GM12878 (cell line): Measurements from ENCODE around the gene CD300LG. TPM values are rescaled to one million over a fixed set of nuclear protein-coding genes. Genes with fewer than 3 reads are reported as not detected.

Experiments used
- CTCF ChIP-seq, 3 experiments: IDR thresholded peaks in 2 of 3; conservative IDR thresholded peaks in 1 of 3; 2 replicates each; pipeline ENCODE4 v1.5.1; 2011; ENCODE audit warnings: low read depth in 3 of 3, low read length in 3 of 3, mild to moderate bottlenecking in 3 of 3, control low read depth in 2 of 3, moderate library complexity in 2 of 3, inconsistent platforms in 1 of 3, mixed read lengths in 1 of 3; ENCODE audit not compliant: control insufficient read depth in 2 of 3, insufficient read depth in 1 of 3; ENCODE audit errors: extremely low read depth in 1 of 3
- CUX1 ChIP-seq: IDR thresholded peaks from 2 replicates; pipeline ENCODE4 v1.6.1; 2012; ENCODE audit warnings: improper control_type of control experiment, low read depth, low read length; ENCODE audit not compliant: insufficient replicate concordance
- ELK1 ChIP-seq: IDR thresholded peaks from 2 replicates; pipeline ENCODE4 v1.6.1; 2012; ENCODE audit warnings: low read depth, low read length, improper control_type of control experiment
- ETV6 ChIP-seq, 2 experiments: fragments of 450-650 bp in 1 of 2; IDR thresholded peaks in 1 of 2; conservative IDR thresholded peaks in 1 of 2; 2 replicates each; pipeline ENCODE4 v1.6.1; 2014; ENCODE audit warnings: antibody characterized with exemption in 1 of 2, borderline replicate concordance in 1 of 2, low read depth in 1 of 2, mild to moderate bottlenecking in 1 of 2, moderate library complexity in 1 of 2
- IRF4 ChIP-seq: IDR thresholded peaks from 2 replicates; pipeline ENCODE4 v1.6.1; 2011; ENCODE audit warnings: low read depth, low read length
- MXI1 ChIP-seq: fragments of 150-350 bp; IDR thresholded peaks from 2 replicates; pipeline ENCODE4 v1.6.1; 2011; ENCODE audit warnings: low read depth, mild to moderate bottlenecking, inconsistent platforms, low read length, improper control_type of control experiment
- NRF1 ChIP-seq: conservative IDR thresholded peaks from 2 replicates; pipeline ENCODE4 v1.6.1; 2011; ENCODE audit warnings: mild to moderate bottlenecking, low read depth, low read length, improper control_type of control experiment
- RCOR1 ChIP-seq: conservative IDR thresholded peaks from 2 replicates; pipeline ENCODE4 v1.6.1; 2012; ENCODE audit warnings: low read depth, low read length, improper control_type of control experiment
- SREBF1 ChIP-seq: IDR thresholded peaks from 2 replicates; pipeline ENCODE4 v1.6.1; 2012; ENCODE audit warnings: mild to moderate bottlenecking, low read length
- ZNF207 ChIP-seq: fragments of 450-650 bp; IDR thresholded peaks from 2 replicates; pipeline ENCODE4 v1.6.1; 2014; ENCODE audit warnings: antibody characterized with exemption, mild to moderate bottlenecking, borderline replicate concordance
- polyA plus RNA-seq, 11 experiments: library from polyadenylated mRNA; depleted of rRNA in 4 of 11; unstranded in 6 of 11; stranded (reverse) in 5 of 11; fragments of >200 nt; fragmentation: Nextera tagmentation in 4 of 11; fragmentation: Illumina TruSeq in 1 of 11; extraction: Ambion mirVana in 4 of 11; extraction: Trizol in 1 of 11; gene quantifications; 1 replicate in 1 of 11; 2 replicates in 10 of 11; pipeline versions ENCODE4 v1.2.1 to v1.2.3, GENCODE V29; 2011 to 2016; ENCODE audit warnings: inconsistent platforms in 2 of 11, missing spikeins in 2 of 11, low read depth in 1 of 11
- total RNA-seq, 4 experiments: library from RNA; depleted of rRNA in 3 of 4; stranded (reverse); fragments of >200 nt in 3 of 4; fragmentation: Illumina TruSeq in 1 of 4; extraction: Trizol in 1 of 4; gene quantifications; 2 replicates each; pipeline versions ENCODE4 v1.2.1 to v1.2.3, GENCODE V29; 2013 to 2021
- TF ChIP-seq, protein P1 (sequence below): IDR thresholded peaks from 2 replicates; pipeline ENCODE4 v1.6.1; 2011; ENCODE audit warnings: borderline replicate concordance, low read depth, mild to moderate bottlenecking, moderate library complexity, low read length; ENCODE audit not compliant: insufficient read depth, poor library complexity, severe bottlenecking

The CD300LG gene
- total and polyA plus RNA-seq, 10 of the 15 experiments (the other 5 are each of a cell fraction or from before 2014, with no cell fraction given), result not detected

GRCh38 chr17:43816336-43817320, 30.3 kb upstream of the CD300LG start (continued):
- no peak for TF ChIP-seq CTCF (IDR thresholded peaks at IDR 0.05 in 2 of 3, conservative IDR thresholded peaks at IDR 0.05 in 1 of 3; ENCODE audit: control insufficient read depth in 2 of 3, extremely low read depth in 1 of 3, insufficient read depth in 1 of 3, low read depth in 3 of 3, low read length in 3 of 3)
- TF ChIP-seq ELK1, result no peak
- TF ChIP-seq SREBF1, result no peak
- TF ChIP-seq NRF1, result no peak
- no peak for TF ChIP-seq CUX1
- TF ChIP-seq IRF4, result no peak
- no peak for TF ChIP-seq ZNF207
- TF ChIP-seq ETV6 (conservative IDR thresholded peaks at IDR 0.05 in 1 of 2, IDR thresholded peaks at IDR 0.05 in 1 of 2; ENCODE audit: borderline replicate concordance in 1 of 2, low read depth in 1 of 2), result no peak
- no peak for TF ChIP-seq MXI1
- TF ChIP-seq RCOR1, result no peak
- TF ChIP-seq, protein P1, sequence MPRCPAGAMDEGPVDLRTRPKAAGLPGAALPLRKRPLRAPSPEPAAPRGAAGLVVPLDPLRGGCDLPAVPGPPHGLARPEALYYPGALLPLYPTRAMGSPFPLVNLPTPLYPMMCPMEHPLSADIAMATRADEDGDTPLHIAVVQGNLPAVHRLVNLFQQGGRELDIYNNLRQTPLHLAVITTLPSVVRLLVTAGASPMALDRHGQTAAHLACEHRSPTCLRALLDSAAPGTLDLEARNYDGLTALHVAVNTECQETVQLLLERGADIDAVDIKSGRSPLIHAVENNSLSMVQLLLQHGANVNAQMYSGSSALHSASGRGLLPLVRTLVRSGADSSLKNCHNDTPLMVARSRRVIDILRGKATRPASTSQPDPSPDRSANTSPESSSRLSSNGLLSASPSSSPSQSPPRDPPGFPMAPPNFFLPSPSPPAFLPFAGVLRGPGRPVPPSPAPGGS, result no peak
